Astrocyte (in vitro differentiated cells and primary cell): ENCODE measurements around the gene CBFB. TPM values are rescaled to one million over a fixed set of nuclear protein-coding genes. Genes with fewer than 3 reads are reported as not detected.

Experiments used
- DNase-seq: peaks from one replicate; pipeline ENCODE4 v3.0.0-alpha.2; 2010; ENCODE audit warnings: low read depth
- FAIRE-seq: peaks from 2 replicates; lab custom pipeline; 2011; peaks lifted over from hg19 to GRCh38; lab: Jason Lieb, UNC
- H2AFZ ChIP-seq: 2 replicates; pipeline ENCODE4 v1.6.0; 2012; ENCODE audit warnings: low read depth, low read length, inconsistent platforms
- H3K27ac ChIP-seq: 2 replicates; pipeline ENCODE4 v1.5.1; 2011; ENCODE audit warnings: low read depth, low read length, inconsistent platforms
- H3K27me3 ChIP-seq: 2 replicates; pipeline ENCODE4 v1.6.0; 2011; ENCODE audit warnings: low read length, inconsistent platforms; ENCODE audit not compliant: insufficient read depth
- H3K36me3 ChIP-seq: 2 replicates; pipeline ENCODE4 v1.5.1; 2011; ENCODE audit warnings: low read length, inconsistent platforms; ENCODE audit not compliant: insufficient read depth
- H3K4me1 ChIP-seq: 2 replicates; pipeline ENCODE4 v1.5.1; 2011; ENCODE audit warnings: low read length, inconsistent platforms; ENCODE audit not compliant: insufficient read depth
- H3K4me2 ChIP-seq: 2 replicates; pipeline ENCODE4 v1.6.0; 2012; ENCODE audit warnings: low read length, inconsistent platforms
- H3K4me3 ChIP-seq: 2 replicates; pipeline ENCODE4 v1.5.1; 2011; ENCODE audit warnings: low read depth, mild to moderate bottlenecking, low read length, inconsistent platforms; ENCODE audit not compliant: insufficient read depth
- H3K79me2 ChIP-seq: 2 replicates; pipeline ENCODE4 v1.6.0; 2012; ENCODE audit warnings: mild to moderate bottlenecking, low read length, inconsistent platforms; ENCODE audit not compliant: insufficient read depth
- H3K9ac ChIP-seq: 2 replicates; pipeline ENCODE4 v1.6.0; 2012; ENCODE audit warnings: mild to moderate bottlenecking, low read length, inconsistent platforms
- H3K9me3 ChIP-seq: 2 replicates; pipeline ENCODE4 v1.5.1; 2012; ENCODE audit warnings: low read depth, mild to moderate bottlenecking, low read length, inconsistent platforms; ENCODE audit not compliant: insufficient read depth
- H4K20me1 ChIP-seq: 2 replicates; pipeline ENCODE4 v1.6.0; 2012; ENCODE audit warnings: low read length, inconsistent platforms; ENCODE audit not compliant: insufficient read depth
- H3K27ac Mint-ChIP-seq: one replicate; pipeline ENCODE4 v1.8.0; 2021; ENCODE audit warnings: mild to moderate bottlenecking, mixed read lengths; ENCODE audit not compliant: unreplicated experiment
- H3K27me3 Mint-ChIP-seq: one replicate; pipeline ENCODE4 v1.8.0; 2021; ENCODE audit warnings: low read depth, mixed read lengths; ENCODE audit not compliant: unreplicated experiment
- H3K36me3 Mint-ChIP-seq: one replicate; pipeline ENCODE4 v1.8.0; 2021; ENCODE audit warnings: low read depth, mixed read lengths; ENCODE audit not compliant: unreplicated experiment
- H3K4me1 Mint-ChIP-seq: one replicate; pipeline ENCODE4 v1.8.0; 2021; ENCODE audit warnings: low read depth, mixed read lengths; ENCODE audit not compliant: unreplicated experiment
- H3K4me3 Mint-ChIP-seq: one replicate; pipeline ENCODE4 v1.8.0; 2021; ENCODE audit warnings: mild to moderate bottlenecking, moderate library complexity, mixed read lengths; ENCODE audit not compliant: unreplicated experiment
- H3K9me3 Mint-ChIP-seq: one replicate; pipeline ENCODE4 v1.8.0; 2021; ENCODE audit warnings: mild to moderate bottlenecking, mixed read lengths; ENCODE audit not compliant: unreplicated experiment
- EZH2 ChIP-seq: IDR thresholded peaks from 2 replicates; pipeline ENCODE4 v1.6.1; 2012; ENCODE audit warnings: mild to moderate bottlenecking, low read length, inconsistent platforms; ENCODE audit not compliant: insufficient read depth
- total RNA-seq: library from RNA; stranded (reverse); gene quantifications from 2 replicates; pipeline ENCODE4 v1.2.1, GENCODE V29; 2021
- TF ChIP-seq, protein P1 (sequence below): IDR thresholded peaks from 2 replicates; pipeline ENCODE4 v1.5.1; 2011; ENCODE audit warnings: low read depth, mild to moderate bottlenecking, inconsistent platforms, low read length, moderate library complexity; ENCODE audit not compliant: insufficient read depth

CBFB gene
- total RNA-seq, 1 donor from 2014 or later, result 104 TPM

DNA sequence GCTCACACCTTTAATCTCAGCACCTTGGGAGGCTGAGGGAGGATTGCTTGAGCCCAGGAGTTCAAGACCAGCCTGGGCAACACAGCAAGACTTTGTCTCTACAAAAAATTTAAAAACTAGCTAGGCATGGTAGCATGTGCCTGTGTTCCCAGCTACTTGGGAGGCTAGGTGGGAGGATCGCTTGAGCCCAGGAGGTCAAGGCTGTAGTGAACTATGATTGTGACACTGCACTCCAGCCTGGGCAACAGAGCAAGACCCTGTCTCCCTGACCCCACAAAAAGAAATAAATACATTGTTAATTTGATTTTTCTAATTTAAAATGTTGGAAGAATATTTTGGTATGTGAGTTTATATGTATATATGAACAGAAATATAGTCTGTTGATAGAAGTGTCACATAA lies 58.3 kb downstream of the CBFB start:
- H3K79me2 ChIP-seq, result peaks cover 25% of the 10 kb centered on the region
- no peak overlapping the region for H2AFZ ChIP-seq
- no peaks in the 10 kb centered on the region for H3K4me1 ChIP-seq
- H3K9ac ChIP-seq, result no peak overlapping the region
- H3K27ac Mint-ChIP-seq, result no peak overlapping the region
- H3K27me3 ChIP-seq, result no peaks in the 10 kb centered on the region
- no peaks in the 10 kb centered on the region for H3K27me3 Mint-ChIP-seq
- H3K36me3 ChIP-seq, result peaks cover 11% of the 10 kb centered on the region
- TF ChIP-seq, protein P1, sequence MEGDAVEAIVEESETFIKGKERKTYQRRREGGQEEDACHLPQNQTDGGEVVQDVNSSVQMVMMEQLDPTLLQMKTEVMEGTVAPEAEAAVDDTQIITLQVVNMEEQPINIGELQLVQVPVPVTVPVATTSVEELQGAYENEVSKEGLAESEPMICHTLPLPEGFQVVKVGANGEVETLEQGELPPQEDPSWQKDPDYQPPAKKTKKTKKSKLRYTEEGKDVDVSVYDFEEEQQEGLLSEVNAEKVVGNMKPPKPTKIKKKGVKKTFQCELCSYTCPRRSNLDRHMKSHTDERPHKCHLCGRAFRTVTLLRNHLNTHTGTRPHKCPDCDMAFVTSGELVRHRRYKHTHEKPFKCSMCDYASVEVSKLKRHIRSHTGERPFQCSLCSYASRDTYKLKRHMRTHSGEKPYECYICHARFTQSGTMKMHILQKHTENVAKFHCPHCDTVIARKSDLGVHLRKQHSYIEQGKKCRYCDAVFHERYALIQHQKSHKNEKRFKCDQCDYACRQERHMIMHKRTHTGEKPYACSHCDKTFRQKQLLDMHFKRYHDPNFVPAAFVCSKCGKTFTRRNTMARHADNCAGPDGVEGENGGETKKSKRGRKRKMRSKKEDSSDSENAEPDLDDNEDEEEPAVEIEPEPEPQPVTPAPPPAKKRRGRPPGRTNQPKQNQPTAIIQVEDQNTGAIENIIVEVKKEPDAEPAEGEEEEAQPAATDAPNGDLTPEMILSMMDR, result no peak
- no peak for TF ChIP-seq EZH2
- H3K27ac ChIP-seq, result no peak overlapping the region
- peaks cover 2% of the 10 kb centered on the region for H3K36me3 Mint-ChIP-seq
- H3K4me1 Mint-ChIP-seq, result peaks cover 20% of the 10 kb centered on the region
- no peak for DNase-seq
- no peaks in the 10 kb centered on the region for H3K9me3 Mint-ChIP-seq
- H3K9me3 ChIP-seq, result no peaks in the 10 kb centered on the region
- no peak overlapping the region for H3K4me3 Mint-ChIP-seq
- H3K4me2 ChIP-seq, result no peak overlapping the region
- FAIRE-seq, result no peak
- peaks cover 27% of the 10 kb centered on the region for H4K20me1 ChIP-seq
- no peak overlapping the region for H3K4me3 ChIP-seq

DNA sequence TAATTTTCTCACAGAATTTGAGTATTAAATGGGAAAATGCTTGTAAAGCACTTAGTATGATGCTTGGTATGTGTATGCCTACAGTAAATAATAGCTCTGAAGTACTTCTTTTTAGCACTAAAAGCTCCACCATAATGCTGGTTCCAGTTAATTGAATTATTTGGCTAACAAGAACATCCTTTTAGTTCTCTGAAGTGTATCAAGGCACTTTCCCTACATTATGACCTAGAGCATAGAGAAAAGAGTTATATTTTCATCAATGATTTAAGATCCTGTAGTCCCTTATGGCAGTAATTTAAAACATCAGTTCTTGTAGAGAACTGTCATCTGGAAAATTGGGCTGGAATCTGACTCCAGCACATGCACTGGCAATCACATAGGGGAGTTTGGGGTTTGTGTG lies 58.9 kb downstream of the CBFB start:
- Histone ChIP-seq H4K20me1 (peaks cover 29% of the 10 kb centered on the region), H3K36me3 (peaks cover 11% of the 10 kb centered on the region), H2AFZ (no peak overlapping the region), H3K9ac (no peak overlapping the region), H3K27me3 (no peaks in the 10 kb centered on the region), H3K4me3 (no peak overlapping the region), H3K9me3 (no peaks in the 10 kb centered on the region), H3K4me1 (no peaks in the 10 kb centered on the region), H3K79me2 (peaks cover 25% of the 10 kb centered on the region), H3K4me2 (no peak overlapping the region), H3K27ac (no peak overlapping the region)
- Mint-ChIP-seq H3K27me3 (no peaks in the 10 kb centered on the region), H3K36me3 (peaks cover 2% of the 10 kb centered on the region), H3K27ac (no peak overlapping the region), H3K4me1 (peaks cover 18% of the 10 kb centered on the region), H3K4me3 (no peak overlapping the region), H3K9me3 (no peaks in the 10 kb centered on the region)
- no peak for DNase-seq
- FAIRE-seq, result no peak
- no peak for TF ChIP-seq EZH2
- TF ChIP-seq, protein P1, result no peak

DNA sequence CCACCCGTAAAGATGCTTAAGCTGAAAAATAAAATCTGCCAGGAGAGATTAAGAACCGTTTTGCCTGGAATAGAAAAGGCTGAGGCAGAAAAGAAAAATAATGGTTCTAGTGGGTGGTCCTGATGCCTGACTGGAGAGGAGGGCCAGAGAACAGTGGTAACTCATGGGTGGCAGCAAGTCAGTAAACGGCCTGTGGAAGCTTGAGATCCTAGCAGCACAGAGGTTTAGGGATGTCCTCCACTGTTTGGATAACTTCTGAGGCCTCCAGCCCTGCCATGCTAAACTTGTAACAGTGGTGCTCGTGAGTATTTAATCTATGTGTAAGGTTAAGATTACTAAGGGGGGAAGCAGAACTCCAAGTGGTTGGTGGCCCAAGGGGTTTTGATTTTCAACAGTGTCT lies 59.6 kb downstream of the CBFB start:
- no peak overlapping the region for H3K9ac ChIP-seq
- no peaks in the 10 kb centered on the region for H3K9me3 ChIP-seq
- peaks cover 21% of the 10 kb centered on the region for H3K4me1 Mint-ChIP-seq
- peaks cover 14% of the 10 kb centered on the region for H3K36me3 ChIP-seq
- H3K27me3 Mint-ChIP-seq, result no peaks in the 10 kb centered on the region
- TF ChIP-seq, protein P1, result no peak
- TF ChIP-seq EZH2, result no peak
- DNase-seq, result no peak
- no peaks in the 10 kb centered on the region for H3K4me1 ChIP-seq
- FAIRE-seq, result no peak
- no peaks in the 10 kb centered on the region for H3K27me3 ChIP-seq
- no peaks in the 10 kb centered on the region for H3K9me3 Mint-ChIP-seq
- H4K20me1 ChIP-seq, result peaks cover 32% of the 10 kb centered on the region
- peaks cover 32% of the 10 kb centered on the region for H3K79me2 ChIP-seq
- H3K4me3 ChIP-seq, result no peak overlapping the region
- no peak overlapping the region for H3K27ac Mint-ChIP-seq
- H3K27ac ChIP-seq, result no peak overlapping the region
- peaks cover 2% of the 10 kb centered on the region for H3K36me3 Mint-ChIP-seq
- no peak overlapping the region for H3K4me2 ChIP-seq
- H2AFZ ChIP-seq, result no peak overlapping the region
- H3K4me3 Mint-ChIP-seq, result no peak overlapping the region
